ENCODE results near the gene FAM217A.

Gene FAM217A

DNA sequence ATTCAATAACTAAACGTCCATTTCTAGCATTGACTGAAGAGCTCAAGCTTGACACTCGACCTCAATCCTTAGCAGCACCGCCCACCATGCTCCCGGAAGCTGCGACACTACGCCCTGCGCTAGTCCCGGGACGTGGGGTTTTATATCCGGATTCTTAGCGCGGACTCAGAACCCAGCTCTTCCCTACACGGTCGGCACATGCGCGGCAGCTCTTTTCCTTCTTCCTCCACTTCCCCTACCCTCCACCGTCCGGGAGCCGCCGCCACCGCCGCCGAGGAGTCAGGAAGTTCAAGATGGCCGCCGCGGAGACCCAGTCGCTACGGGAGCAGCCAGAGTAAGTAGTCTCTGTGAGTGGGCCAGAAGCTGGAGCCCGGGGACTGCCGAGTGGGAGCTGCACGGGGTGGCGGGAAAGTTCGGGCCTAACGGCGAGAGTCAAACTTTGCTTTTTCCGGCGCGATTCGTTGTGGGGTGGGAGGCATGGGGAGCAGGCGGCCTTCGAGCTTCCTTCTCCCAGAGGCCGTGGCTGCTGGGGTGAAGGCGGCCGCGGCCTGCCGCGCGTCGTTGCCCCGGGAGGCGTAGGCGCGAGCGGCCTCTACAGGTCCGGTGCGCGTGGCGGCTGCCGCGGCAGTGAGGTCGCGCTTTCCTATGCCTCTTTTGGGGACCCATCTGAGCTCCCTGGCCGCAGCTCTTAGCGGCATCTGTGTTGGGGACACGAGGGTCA lies 57.6 kb downstream of the FAM217A start:
- DNase-seq, result peak; percentile 94

DNA sequence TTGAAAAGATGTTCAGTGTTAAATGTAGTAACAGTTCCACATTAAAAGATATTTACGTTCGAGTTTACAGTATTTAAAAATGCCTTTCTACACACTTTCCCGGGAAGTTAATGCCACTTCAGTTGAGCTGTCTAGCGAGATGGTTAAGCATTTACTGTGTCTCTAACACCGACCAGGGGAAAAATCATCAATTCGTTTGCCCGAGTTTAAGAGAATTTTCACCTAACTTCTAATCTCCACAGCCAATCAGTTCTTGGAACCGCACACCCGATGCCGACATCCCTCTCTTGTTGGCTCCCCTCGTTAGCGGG lies 58.2 kb downstream of the FAM217A start:
- no peak for DNase-seq

DNA sequence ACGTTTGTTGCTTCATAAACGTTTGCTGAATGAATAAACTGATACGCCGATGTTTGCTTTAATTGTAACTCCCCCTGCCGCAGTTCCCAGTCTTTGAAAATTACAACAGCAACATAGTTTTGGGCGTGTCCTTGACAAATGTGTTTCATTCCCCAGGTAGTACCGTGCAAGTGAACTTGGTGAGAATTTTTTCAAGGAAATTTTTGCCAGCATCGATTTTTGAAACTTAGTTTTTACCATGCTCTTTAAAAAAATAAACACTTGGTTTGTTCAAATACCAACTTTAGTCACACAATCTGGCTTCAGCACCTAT lies 60.1 kb downstream of the FAM217A start:
- no peak for DNase-seq

Measured in activated CD4-positive, alpha-beta T cell treated with anti-CD3 and anti-CD28 coated beads for 48 hours (primary cell).